Measurements from ENCODE around the gene BFSP1.

GRCh38 chr20:17549131-17549530 lies 18.0 kb upstream of the BFSP1 start:
- no peak for TF ChIP-seq EP300 (IDR thresholded peaks at IDR 0.05; ENCODE audit: low read depth)
- no peak for TF ChIP-seq CTCF (IDR thresholded peaks at IDR 0.05)
